Peyer's patch (tissue), 4 donors: ENCODE results near the gene NET1. TPM values are rescaled to one million over a fixed set of nuclear protein-coding genes. Genes with fewer than 3 reads are reported as not detected.
A peak's percentile ranks its signal among the peaks of the same experiment; 100 is the strongest.

Experiments
- DNase-seq, 3 donors: peaks; one replicate each; pipeline ENCODE4 v3.0.0-alpha.2; 2017 to 2019
- H3K27ac ChIP-seq, 4 donors: fragments of 200-600 bp; sonication (generic); one replicate each; pipeline ENCODE4 v1.5.1; 2016 to 2019
- H3K27me3 ChIP-seq, 2 donors: fragments of 200-600 bp; sonication (generic); one replicate each; pipeline ENCODE4 v1.5.1; 2019
- H3K36me3 ChIP-seq, 3 donors: fragments of 200-600 bp; sonication (generic); one replicate each; pipeline ENCODE4 v1.5.1; 2016 to 2019
- H3K4me1 ChIP-seq, 4 donors: fragments of 200-600 bp; sonication (generic); one replicate each; pipeline ENCODE4 v1.5.1; 2016 to 2019
- H3K4me3 ChIP-seq, 4 donors: fragments of 200-600 bp; sonication (generic); 1 replicate in 3 of 4; 2 replicates in 1 of 4; pipeline ENCODE4 v1.5.1; 2016 to 2019; ENCODE audit warnings: mild to moderate bottlenecking in 1 of 4
- H3K9me3 ChIP-seq, 4 donors: fragments of 200-600 bp; sonication (generic); one replicate each; pipeline ENCODE4 v1.5.1; 2016 to 2019; ENCODE audit warnings: mild to moderate bottlenecking in 1 of 4
- POLR2A ChIP-seq, 2 donors: fragments of 450-650 bp; IDR thresholded peaks; one replicate each; pipeline ENCODE4 v1.5.1; 2017; ENCODE audit warnings: antibody characterized with exemption in 2 of 2, mild to moderate bottlenecking in 2 of 2, moderate library complexity in 2 of 2
- total RNA-seq, 4 donors: library from RNA; depleted of rRNA; stranded (reverse); fragments of >200 nt; gene quantifications; one replicate each; pipeline ENCODE4 v1.1.0, GENCODE V29; 2016
- TF ChIP-seq, protein P1 (sequence below), 6 experiments: fragments of 450-650 bp in 4 of 6; fragments of 200-600 bp in 2 of 6; sonication (generic) in 1 of 6; IDR thresholded peaks; one replicate each; pipeline ENCODE4 v1.5.1; 2017 to 2019; ENCODE audit warnings: antibody characterized with exemption in 6 of 6, mild to moderate bottlenecking in 3 of 6, moderate library complexity in 1 of 6

NET1 gene
- total RNA-seq, 4 donors from 2014 or later = 85.0 to 155 (median 122) TPM

DNA sequence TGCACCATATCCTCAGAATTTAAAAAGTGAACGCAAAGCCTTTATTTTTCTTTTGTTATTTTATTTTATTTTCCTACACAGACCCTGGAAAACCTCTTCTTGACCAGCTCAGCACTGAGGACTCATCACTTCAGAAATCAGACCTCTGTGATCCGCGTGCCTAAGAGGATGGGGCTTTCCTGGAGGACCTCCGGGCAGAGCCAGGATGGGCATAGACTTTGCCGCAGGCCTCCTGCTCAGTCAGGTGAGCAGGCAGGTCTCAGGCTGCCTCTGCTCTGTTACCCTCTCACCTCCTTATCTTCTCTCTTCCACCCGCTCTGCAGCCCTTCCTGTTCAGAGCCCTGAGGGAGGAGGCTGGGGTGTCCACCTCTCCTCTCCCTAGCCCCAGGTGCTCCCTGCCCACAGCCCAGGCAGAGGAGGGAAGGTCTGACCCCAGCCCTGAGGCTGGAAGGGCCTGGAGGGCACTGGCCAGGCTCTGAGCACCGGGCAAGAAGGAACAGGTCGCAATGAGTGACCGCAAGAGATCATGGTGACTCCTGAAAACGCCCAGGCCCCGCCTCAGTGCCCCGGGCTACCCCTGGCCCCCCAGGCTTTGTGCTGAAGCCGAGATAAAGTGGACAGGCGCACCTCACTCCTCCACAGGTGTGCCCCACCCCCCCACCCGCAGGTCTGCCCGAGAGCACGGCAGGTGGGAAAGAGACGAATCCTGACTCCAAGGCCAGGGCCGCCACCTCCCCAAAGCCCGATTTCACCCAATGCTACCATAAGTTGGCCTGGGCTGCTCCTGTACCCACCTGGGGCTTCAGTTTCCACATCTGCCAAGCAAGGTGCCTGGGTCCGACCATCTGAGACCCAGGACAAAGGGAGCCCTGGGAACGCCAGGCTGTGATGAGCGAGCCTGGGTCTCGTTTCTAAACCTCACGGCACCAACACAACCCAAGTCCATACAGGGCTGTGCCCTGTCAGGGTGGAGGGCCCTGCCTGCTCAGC, 84.2 kb downstream of the NET1 start:
- no peaks in the 10 kb centered on the region for H3K4me1 ChIP-seq
- DNase-seq = peak in 2 of 3 donors; percentile 31 to 32
- TF ChIP-seq POLR2A (IDR thresholded peaks at IDR 0.05) = no peak
- TF ChIP-seq, protein P1, sequence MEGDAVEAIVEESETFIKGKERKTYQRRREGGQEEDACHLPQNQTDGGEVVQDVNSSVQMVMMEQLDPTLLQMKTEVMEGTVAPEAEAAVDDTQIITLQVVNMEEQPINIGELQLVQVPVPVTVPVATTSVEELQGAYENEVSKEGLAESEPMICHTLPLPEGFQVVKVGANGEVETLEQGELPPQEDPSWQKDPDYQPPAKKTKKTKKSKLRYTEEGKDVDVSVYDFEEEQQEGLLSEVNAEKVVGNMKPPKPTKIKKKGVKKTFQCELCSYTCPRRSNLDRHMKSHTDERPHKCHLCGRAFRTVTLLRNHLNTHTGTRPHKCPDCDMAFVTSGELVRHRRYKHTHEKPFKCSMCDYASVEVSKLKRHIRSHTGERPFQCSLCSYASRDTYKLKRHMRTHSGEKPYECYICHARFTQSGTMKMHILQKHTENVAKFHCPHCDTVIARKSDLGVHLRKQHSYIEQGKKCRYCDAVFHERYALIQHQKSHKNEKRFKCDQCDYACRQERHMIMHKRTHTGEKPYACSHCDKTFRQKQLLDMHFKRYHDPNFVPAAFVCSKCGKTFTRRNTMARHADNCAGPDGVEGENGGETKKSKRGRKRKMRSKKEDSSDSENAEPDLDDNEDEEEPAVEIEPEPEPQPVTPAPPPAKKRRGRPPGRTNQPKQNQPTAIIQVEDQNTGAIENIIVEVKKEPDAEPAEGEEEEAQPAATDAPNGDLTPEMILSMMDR (IDR thresholded peaks at IDR 0.05) = no peak

DNA sequence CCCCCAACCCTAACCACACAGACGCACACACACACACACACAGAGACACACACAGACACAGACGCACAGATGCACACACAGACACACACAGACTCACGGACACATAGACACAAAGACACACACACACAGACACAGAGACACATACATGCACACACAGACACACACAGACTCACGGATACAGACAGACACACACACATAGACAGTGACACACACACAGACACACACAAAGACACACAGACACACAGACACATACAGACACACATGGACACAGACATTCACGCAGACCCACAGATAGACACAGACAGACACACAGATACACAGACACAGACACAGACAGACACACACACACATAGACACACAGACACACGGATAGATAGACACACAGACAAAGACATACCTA, 84.9 kb downstream of the NET1 start:
- Histone ChIP-seq H3K4me3 (no peak overlapping the region), H3K36me3 (no peaks in the 10 kb centered on the region), H3K4me1 (no peaks in the 10 kb centered on the region), H3K27me3 (no peaks in the 10 kb centered on the region), H3K9me3 (no peaks in the 10 kb centered on the region), H3K27ac (no peak overlapping the region)
- no peak for TF ChIP-seq POLR2A (IDR thresholded peaks at IDR 0.05)
- TF ChIP-seq, protein P1 (IDR thresholded peaks at IDR 0.05) = no peak
- peak in 1 of 3 donors; percentile 14 for DNase-seq

More for the DNA sequence above, 84.2 kb downstream of the NET1 start:
- Histone ChIP-seq H3K4me3 (no peak overlapping the region), H3K9me3 (no peaks in the 10 kb centered on the region), H3K27me3 (no peaks in the 10 kb centered on the region), H3K27ac (no peak overlapping the region), H3K36me3 (no peaks in the 10 kb centered on the region)

- H3K27ac ChIP-seq = no peak overlapping the region
- peak in 2 of 3 donors; percentile 27 to 31 for DNase-seq
- H3K4me3 ChIP-seq = no peak overlapping the region
- TF ChIP-seq POLR2A (IDR thresholded peaks at IDR 0.05) = no peak
- H3K9me3 ChIP-seq = no peaks in the 10 kb centered on the region
- no peaks in the 10 kb centered on the region for H3K36me3 ChIP-seq
- H3K4me1 ChIP-seq = peaks cover 0 to 5% (median 0%) of the 10 kb centered on the region in 4 donors
- no peaks in the 10 kb centered on the region for H3K27me3 ChIP-seq
Observed at GRCh38 chr10:5497948-5498730, 85.8 kb downstream of the NET1 start.

DNA sequence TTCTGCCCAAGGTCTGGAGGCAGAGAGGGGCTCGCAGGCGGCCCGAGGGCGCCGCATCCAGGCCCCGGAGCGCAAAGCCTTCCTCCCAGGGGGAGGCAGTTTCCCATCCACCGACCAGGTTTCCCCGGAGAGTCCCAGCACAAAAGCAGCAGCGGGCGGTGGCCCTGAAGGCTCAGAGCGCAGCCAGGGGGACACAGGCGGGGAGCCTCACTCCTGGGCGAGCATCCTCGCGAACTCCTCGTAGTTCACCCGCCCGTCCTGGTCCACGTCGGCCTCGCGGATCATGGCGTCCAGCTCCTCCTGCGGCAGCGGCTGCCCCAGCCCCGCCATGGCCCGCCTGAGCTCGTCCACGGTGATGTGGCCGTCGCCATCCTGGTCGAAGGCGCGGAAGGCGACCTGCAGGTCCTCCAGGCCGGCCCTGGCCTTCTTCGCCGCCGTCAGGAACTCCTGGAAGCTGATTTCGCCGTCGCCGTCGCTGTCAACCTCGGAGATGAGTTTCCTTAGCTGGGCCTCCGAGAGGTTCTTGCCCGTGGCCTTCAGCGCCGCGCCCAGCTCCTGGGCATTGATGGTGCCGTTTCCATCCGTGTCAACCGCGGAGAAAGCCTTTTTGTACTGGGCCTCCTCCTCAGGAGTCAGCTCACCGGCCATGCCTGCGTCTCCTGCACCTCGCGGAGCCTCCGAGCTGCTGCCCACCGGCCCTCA, 86.6 kb downstream of the NET1 start:
- H3K27ac ChIP-seq = no peak overlapping the region
- H3K4me3 ChIP-seq = no peak overlapping the region
- H3K36me3 ChIP-seq = no peaks in the 10 kb centered on the region
- no peak for TF ChIP-seq POLR2A (IDR thresholded peaks at IDR 0.05)
- TF ChIP-seq, protein P1 (IDR thresholded peaks at IDR 0.05) = no peak
- peaks cover 0 to 13% (median 0%) of the 10 kb centered on the region in 4 donors for H3K4me1 ChIP-seq
- no peaks in the 10 kb centered on the region for H3K9me3 ChIP-seq
- H3K27me3 ChIP-seq = no peaks in the 10 kb centered on the region
- peak in 2 of 3 donors; percentile 44 to 47 for DNase-seq

GRCh38 chr10:5499493-5500140, 87.3 kb downstream of the NET1 start, which contains the start of gene CALML5:
CALML5 (minus strand) TSS chr10:5499570; CDS start chr10:5499438, 132 bp downstream.
- no peak within 1 kb of the TSS for H3K27ac ChIP-seq
- no peaks in the 10 kb centered on the region for H3K27me3 ChIP-seq
- H3K4me1 ChIP-seq = peaks cover 0 to 19% (median 0%) of the 10 kb centered on the region in 4 donors
- no peaks in the 10 kb centered on the region for H3K36me3 ChIP-seq
- TF ChIP-seq, protein P1 (IDR thresholded peaks at IDR 0.05) = no peak
- TF ChIP-seq POLR2A (IDR thresholded peaks at IDR 0.05) = no peak
- no peak within 1 kb of the TSS for H3K4me3 ChIP-seq
- H3K9me3 ChIP-seq = no peaks in the 10 kb centered on the region
- peak in 1 of 3 donors; percentile 32 for DNase-seq
